Measurements from ENCODE around the gene ATPAF1.

DNA sequence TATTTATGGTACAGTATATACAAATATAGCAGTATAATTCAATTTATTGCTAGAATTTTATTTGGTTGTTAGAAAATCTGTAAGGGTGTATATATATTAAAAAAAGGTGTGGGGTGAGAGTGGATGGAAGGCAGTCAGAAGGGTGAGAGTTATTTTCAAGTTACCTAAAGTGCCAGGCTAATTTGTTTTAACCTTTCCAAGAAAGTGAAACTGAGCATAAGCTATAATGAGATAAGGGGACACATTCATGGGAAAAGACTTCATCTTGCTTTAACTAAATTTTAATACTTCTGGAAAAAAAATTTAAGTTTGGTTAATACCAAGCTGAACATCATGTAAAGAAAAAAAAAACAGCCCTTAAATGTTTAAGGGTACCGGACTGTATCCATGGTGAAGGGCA is 8.4 kb upstream of the ATPAF1 start:
- no peak for TF ChIP-seq CTCF (tag by site-specific recombination; IDR thresholded peaks at IDR 0.05)
- no peak for TF ChIP-seq ZNF777 (tag by site-specific recombination; IDR thresholded peaks at IDR 0.05; ENCODE audit: borderline replicate concordance)
- no peak for TF ChIP-seq KLF1 (tag by site-specific recombination; IDR thresholded peaks at IDR 0.05)
- no peak for TF ChIP-seq ZSCAN30 (tag by site-specific recombination; IDR thresholded peaks at IDR 0.05)
- no peak for TF ChIP-seq ZNF2 (tag by site-specific recombination; IDR thresholded peaks at IDR 0.05)
- TF ChIP-seq ZNF274 (IDR thresholded peaks at IDR 0.05; ENCODE audit: low read length), result no peak
- TF ChIP-seq ZNF274 (tag by site-specific recombination; IDR thresholded peaks at IDR 0.05; ENCODE audit: borderline replicate concordance), result no peak
- TF ChIP-seq, protein P1, sequence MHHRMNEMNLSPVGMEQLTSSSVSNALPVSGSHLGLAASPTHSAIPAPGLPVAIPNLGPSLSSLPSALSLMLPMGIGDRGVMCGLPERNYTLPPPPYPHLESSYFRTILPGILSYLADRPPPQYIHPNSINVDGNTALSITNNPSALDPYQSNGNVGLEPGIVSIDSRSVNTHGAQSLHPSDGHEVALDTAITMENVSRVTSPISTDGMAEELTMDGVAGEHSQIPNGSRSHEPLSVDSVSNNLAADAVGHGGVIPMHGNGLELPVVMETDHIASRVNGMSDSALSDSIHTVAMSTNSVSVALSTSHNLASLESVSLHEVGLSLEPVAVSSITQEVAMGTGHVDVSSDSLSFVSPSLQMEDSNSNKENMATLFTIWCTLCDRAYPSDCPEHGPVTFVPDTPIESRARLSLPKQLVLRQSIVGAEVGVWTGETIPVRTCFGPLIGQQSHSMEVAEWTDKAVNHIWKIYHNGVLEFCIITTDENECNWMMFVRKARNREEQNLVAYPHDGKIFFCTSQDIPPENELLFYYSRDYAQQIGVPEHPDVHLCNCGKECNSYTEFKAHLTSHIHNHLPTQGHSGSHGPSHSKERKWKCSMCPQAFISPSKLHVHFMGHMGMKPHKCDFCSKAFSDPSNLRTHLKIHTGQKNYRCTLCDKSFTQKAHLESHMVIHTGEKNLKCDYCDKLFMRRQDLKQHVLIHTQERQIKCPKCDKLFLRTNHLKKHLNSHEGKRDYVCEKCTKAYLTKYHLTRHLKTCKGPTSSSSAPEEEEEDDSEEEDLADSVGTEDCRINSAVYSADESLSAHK (tag by site-specific recombination; IDR thresholded peaks at IDR 0.05), result no peak
- no peak for TF ChIP-seq ZNF175 (tag by site-specific recombination; IDR thresholded peaks at IDR 0.05)

Data from HEK293 (cell line).